CD4-positive, alpha-beta T cell (primary cell): ENCODE measurements around the gene DAZL. TPM values are rescaled to one million over a fixed set of nuclear protein-coding genes. Genes with fewer than 3 reads are reported as not detected.

Source experiments
- ATAC-seq: fragments of 200-7000 bp; cut with Tn5 transposase; one replicate; pipeline ENCODE4 v1.10.0; 2022; ENCODE audit warnings: mild to moderate bottlenecking; ENCODE audit not compliant: poor library complexity
- CTCF ChIA-PET: fragments of 350-600 bp; sonication (Branson Sonifier 250); formaldehyde crosslinking; loops from one replicate; lab custom pipeline; 2021; ENCODE audit warnings: antibody characterized with exemption, inconsistent platforms; lab: Charles Lee
- POLR2A ChIA-PET: fragments of 350-600 bp; sonication (Branson Sonifier 250); formaldehyde crosslinking; loops from one replicate; lab custom pipeline; 2021; ENCODE audit warnings: antibody characterized with exemption, inconsistent platforms; lab: Charles Lee
- DNase-seq, 14 experiments: peaks; one replicate each; pipeline ENCODE4 v3.0.0-alpha.2; 2013 to 2020; ENCODE audit warnings: mixed read lengths in 2 of 14
- H3K27ac ChIP-seq, 2 donors: one replicate each; pipeline versions ENCODE4 v1.5.1 to v1.7.0; 2013; ENCODE audit warnings: low read length in 2 of 2, low read depth in 1 of 2, mild to moderate bottlenecking in 1 of 2
- H3K27me3 ChIP-seq, 2 experiments: 1 replicate in 1 of 2; 2 replicates in 1 of 2; pipeline versions ENCODE4 v1.6.1 to v1.7.0; 2013; ENCODE audit warnings: low read length in 2 of 2, control low read depth in 1 of 2, mild to moderate bottlenecking in 1 of 2, moderate library complexity in 1 of 2; ENCODE audit not compliant: insufficient read depth in 2 of 2, control insufficient read depth in 1 of 2
- H3K36me3 ChIP-seq: one replicate; pipeline ENCODE4 v1.6.1; 2013; ENCODE audit warnings: low read length, control low read depth; ENCODE audit not compliant: insufficient read depth
- H3K4me1 ChIP-seq: one replicate; pipeline ENCODE4 v1.6.1; 2013; ENCODE audit warnings: low read length, control low read depth; ENCODE audit not compliant: insufficient read depth
- H3K4me3 ChIP-seq: one replicate; pipeline ENCODE4 v1.5.1; 2013; ENCODE audit warnings: mild to moderate bottlenecking, low read length, moderate library complexity
- H3K9me3 ChIP-seq, 2 experiments: 1 replicate in 1 of 2; 2 replicates in 1 of 2; pipeline versions ENCODE4 v1.6.1 to v1.7.0; 2013; ENCODE audit warnings: low read length in 2 of 2, mild to moderate bottlenecking in 2 of 2, control low read depth in 1 of 2, moderate library complexity in 1 of 2; ENCODE audit not compliant: control insufficient read depth in 1 of 2, insufficient read depth in 1 of 2
- H3K27ac Mint-ChIP-seq: one replicate; pipeline ENCODE4 v1.8.0; 2020; ENCODE audit warnings: mixed read lengths
- H3K27me3 Mint-ChIP-seq: one replicate; pipeline ENCODE4 v1.8.0; 2021; ENCODE audit warnings: mixed read lengths
- H3K36me3 Mint-ChIP-seq: one replicate; pipeline ENCODE4 v1.8.0; 2021; ENCODE audit warnings: low read depth, mixed read lengths
- H3K4me1 Mint-ChIP-seq: one replicate; pipeline ENCODE4 v1.8.0; 2021; ENCODE audit warnings: low read depth, mixed read lengths
- H3K4me3 Mint-ChIP-seq: one replicate; pipeline ENCODE4 v1.8.0; 2020; ENCODE audit warnings: mild to moderate bottlenecking, mixed read lengths
- H3K9me3 Mint-ChIP-seq: one replicate; pipeline ENCODE4 v1.8.0; 2020; ENCODE audit warnings: mixed read lengths
- intact Hi-C, 2 experiments: fragments of 100-400 bp; cut with DNase I in 1 of 2; cut with micrococcal nuclease in 1 of 2; formaldehyde crosslinking; loops; one replicate each; pipeline versions ENCODE4 v1.15.1 to v1.9.0; 2023 to 2025; cut with DNase I, micrococcal nuclease
- total RNA-seq, 174 experiments: library from RNA in 2 of 174; stranded (reverse) in 2 of 174; gene quantifications; one replicate each; pipeline ENCODE4 v1.2.3 and lab custom pipeline; 2021 to 2026
- TF ChIP-seq, protein P1 (sequence below): fragments of 200-600 bp; IDR thresholded peaks from one replicate; pipeline ENCODE4 v1.8.0; 2022; ENCODE audit warnings: antibody characterized with exemption, mild to moderate bottlenecking

Gene DAZL
- total RNA-seq, 2 experiments from 2014 or later = not detected

DNA sequence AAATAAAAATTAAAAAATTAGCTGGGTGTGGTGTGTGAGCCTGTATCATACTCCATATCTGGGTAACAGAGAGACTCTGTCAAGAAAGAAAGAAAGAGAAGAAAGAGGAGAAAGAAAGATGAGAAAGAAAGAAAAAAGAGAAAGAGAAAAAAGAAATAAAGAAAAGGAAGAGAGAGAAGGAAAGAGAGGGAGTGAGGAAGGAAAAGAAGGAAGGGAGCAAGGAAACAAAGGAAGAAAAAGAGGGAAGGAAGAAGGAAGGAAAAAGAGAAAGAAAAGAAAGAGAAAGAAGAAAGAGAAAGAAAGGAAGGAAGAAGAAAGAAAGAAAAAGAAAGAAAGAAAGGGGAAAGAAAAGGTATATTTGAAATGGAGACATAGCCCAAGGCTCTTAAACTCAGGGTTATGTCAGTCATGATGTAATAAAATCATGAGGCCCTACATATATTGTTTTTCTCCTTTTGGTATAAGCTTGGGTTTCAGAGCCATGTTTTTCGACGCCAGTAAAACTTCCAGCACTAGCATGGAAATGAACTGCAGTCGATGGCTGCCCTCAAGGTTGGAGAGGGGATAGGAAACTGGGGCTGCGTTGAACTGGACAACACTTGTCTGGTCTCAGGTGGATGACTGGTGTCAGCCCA is 53.8 kb downstream of the DAZL start:
- H3K4me3 Mint-ChIP-seq = no peak overlapping the region
- H3K9me3 Mint-ChIP-seq = no peaks in the 10 kb centered on the region
- TF ChIP-seq, protein P1, sequence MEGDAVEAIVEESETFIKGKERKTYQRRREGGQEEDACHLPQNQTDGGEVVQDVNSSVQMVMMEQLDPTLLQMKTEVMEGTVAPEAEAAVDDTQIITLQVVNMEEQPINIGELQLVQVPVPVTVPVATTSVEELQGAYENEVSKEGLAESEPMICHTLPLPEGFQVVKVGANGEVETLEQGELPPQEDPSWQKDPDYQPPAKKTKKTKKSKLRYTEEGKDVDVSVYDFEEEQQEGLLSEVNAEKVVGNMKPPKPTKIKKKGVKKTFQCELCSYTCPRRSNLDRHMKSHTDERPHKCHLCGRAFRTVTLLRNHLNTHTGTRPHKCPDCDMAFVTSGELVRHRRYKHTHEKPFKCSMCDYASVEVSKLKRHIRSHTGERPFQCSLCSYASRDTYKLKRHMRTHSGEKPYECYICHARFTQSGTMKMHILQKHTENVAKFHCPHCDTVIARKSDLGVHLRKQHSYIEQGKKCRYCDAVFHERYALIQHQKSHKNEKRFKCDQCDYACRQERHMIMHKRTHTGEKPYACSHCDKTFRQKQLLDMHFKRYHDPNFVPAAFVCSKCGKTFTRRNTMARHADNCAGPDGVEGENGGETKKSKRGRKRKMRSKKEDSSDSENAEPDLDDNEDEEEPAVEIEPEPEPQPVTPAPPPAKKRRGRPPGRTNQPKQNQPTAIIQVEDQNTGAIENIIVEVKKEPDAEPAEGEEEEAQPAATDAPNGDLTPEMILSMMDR = no peak
- ChIA-PET CTCF (interaction anchor here (0.8 to 2.7 kb wide), 6 partner anchors 9 to 285 kb away, joined by 3 to 21 read pairs (median 4); partner anchors contain the start of genes DPH3 and OXNAD1), POLR2A (interaction anchor here (0.7 kb wide), 2 partner anchors 56 to 223 kb away, joined by 3 read pairs; no protein-coding TSS in a partner anchor)
- H3K4me1 ChIP-seq = peaks cover 5% of the 10 kb centered on the region
- no peaks in the 10 kb centered on the region for H3K27me3 ChIP-seq
- no peaks in the 10 kb centered on the region for H3K36me3 ChIP-seq
- H3K4me1 Mint-ChIP-seq = no peaks in the 10 kb centered on the region
- peaks cover 4% of the 10 kb centered on the region for H3K27me3 Mint-ChIP-seq
- H3K27ac ChIP-seq = no peak overlapping the region
- ATAC-seq = no peak
- no peaks in the 10 kb centered on the region for H3K36me3 Mint-ChIP-seq
- DNase-seq = no peak
- peak overlapping the region; percentile 16 for H3K27ac Mint-ChIP-seq
- intact Hi-C loops = loop anchor here in 1 of 2 experiments (5.0 kb wide), 1 partner anchor 734 kb away; no protein-coding TSS in a partner anchor
- no peak overlapping the region for H3K4me3 ChIP-seq
- no peaks in the 10 kb centered on the region for H3K9me3 ChIP-seq

DNA sequence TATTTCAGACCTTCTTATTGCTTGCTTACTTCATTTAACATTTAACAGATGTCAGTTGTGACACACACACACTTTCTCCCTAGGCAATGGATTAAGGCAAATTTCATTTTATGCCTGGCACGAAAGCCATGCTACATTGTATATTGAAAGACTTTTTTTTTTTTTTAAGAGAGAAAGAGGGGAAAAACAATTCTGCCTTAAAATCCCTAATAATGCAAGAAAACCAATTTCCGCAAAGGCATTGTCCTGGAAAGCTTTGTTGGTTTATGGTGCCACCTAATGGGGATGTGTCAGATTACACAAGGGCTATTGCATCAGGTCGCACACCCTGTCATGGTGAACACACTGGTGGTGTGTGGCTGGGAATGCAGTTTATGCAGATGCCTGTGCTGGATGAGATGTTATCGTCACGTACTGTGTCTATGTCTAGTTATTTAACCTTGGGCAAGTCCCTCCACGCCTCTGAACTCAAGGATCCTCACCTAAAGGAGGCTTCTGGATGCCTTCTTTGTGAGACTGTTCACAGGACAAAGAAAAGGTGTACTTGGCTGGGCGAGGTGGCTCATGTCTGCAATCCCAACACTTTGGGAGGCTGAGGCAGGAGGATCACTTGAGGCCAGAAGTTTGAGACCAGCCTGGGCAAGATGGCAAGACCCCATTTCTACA is 54.4 kb downstream of the DAZL start:
- H3K4me3 Mint-ChIP-seq = no peak overlapping the region
- H3K9me3 Mint-ChIP-seq = no peaks in the 10 kb centered on the region
- H3K27ac ChIP-seq = no peak overlapping the region
- H3K27me3 ChIP-seq = no peaks in the 10 kb centered on the region
- intact Hi-C loops = loop anchor here (1.0 to 5.0 kb wide), 7 partner anchors 39 to 734 kb away; no protein-coding TSS in a partner anchor
- H3K4me3 ChIP-seq = no peak overlapping the region
- no peaks in the 10 kb centered on the region for H3K36me3 Mint-ChIP-seq
- POLR2A ChIA-PET = interaction anchor here (0.7 kb wide), 2 partner anchors 56 to 222 kb away, joined by 3 read pairs; no protein-coding TSS in a partner anchor
- TF ChIP-seq, protein P1 = peak; percentile 91
- peak overlapping the region; percentile 16 for H3K27ac Mint-ChIP-seq
- DNase-seq = peak; percentile 43 to 90 (median 62)
- peaks cover 5% of the 10 kb centered on the region for H3K4me1 ChIP-seq
- CTCF ChIA-PET = interaction anchor here (0.6 to 2.7 kb wide), 9 partner anchors 10 to 285 kb away, joined by 3 to 21 read pairs (median 4); partner anchors contain the start of genes DPH3 and OXNAD1
- no peaks in the 10 kb centered on the region for H3K4me1 Mint-ChIP-seq
- H3K9me3 ChIP-seq = no peaks in the 10 kb centered on the region
- H3K27me3 Mint-ChIP-seq = peaks cover 4% of the 10 kb centered on the region
- peak; percentile 100 for ATAC-seq
- H3K36me3 ChIP-seq = no peaks in the 10 kb centered on the region

DNA sequence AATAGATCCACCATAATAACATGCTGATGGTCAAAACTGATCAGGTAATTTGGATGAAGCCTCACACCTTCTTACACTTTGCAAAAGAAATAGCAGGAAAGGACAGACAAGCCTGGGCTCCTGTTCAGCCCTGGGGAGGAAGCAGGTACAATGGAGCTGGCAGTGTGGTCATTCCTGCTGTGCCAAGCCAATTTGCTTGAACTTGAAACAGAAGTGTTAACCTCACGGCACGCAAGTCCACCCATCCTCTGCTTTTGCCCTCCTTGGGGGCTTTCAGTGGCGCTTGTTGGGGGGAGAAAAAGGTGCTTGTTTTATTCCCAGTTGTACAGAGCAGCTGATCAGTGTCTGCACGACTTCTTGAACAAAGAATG is 54.9 kb downstream of the DAZL start:
- TF ChIP-seq, protein P1 = no peak
- Histone ChIP-seq H3K27me3 (no peaks in the 10 kb centered on the region), H3K4me3 (no peak overlapping the region), H3K36me3 (no peaks in the 10 kb centered on the region), H3K9me3 (no peaks in the 10 kb centered on the region), H3K27ac (no peak overlapping the region), H3K4me1 (peaks cover 5% of the 10 kb centered on the region)
- CTCF ChIA-PET = interaction anchor here (0.6 to 2.7 kb wide), 10 partner anchors 11 to 316 kb away, joined by 3 to 21 read pairs (median 4); partner anchors contain the start of genes DPH3 and OXNAD1
- POLR2A ChIA-PET = no interaction called here
- Mint-ChIP-seq H3K4me3 (no peak overlapping the region), H3K4me1 (no peaks in the 10 kb centered on the region), H3K9me3 (no peaks in the 10 kb centered on the region), H3K27ac (no peak overlapping the region), H3K36me3 (no peaks in the 10 kb centered on the region), H3K27me3 (peaks cover 4% of the 10 kb centered on the region)
- intact Hi-C loops = loop anchor here (1.0 to 5.0 kb wide), 7 partner anchors 38 to 733 kb away; no protein-coding TSS in a partner anchor
- no peak for DNase-seq
- ATAC-seq = no peak
